Effector CD8-positive, alpha-beta T cell (primary cell): ENCODE data around the gene BRPF1.
A peak's percentile ranks its signal among the peaks of the same experiment; 100 is the strongest.

Experiments
- DNase-seq: peaks from one replicate; lab custom pipeline; 2025; lab: John Stamatoyannopoulos, UW
- total RNA-seq, 4 experiments: gene quantifications; one replicate each; lab custom pipeline; 2026; lab: John Stamatoyannopoulos, UW

The BRPF1 gene, protein sequence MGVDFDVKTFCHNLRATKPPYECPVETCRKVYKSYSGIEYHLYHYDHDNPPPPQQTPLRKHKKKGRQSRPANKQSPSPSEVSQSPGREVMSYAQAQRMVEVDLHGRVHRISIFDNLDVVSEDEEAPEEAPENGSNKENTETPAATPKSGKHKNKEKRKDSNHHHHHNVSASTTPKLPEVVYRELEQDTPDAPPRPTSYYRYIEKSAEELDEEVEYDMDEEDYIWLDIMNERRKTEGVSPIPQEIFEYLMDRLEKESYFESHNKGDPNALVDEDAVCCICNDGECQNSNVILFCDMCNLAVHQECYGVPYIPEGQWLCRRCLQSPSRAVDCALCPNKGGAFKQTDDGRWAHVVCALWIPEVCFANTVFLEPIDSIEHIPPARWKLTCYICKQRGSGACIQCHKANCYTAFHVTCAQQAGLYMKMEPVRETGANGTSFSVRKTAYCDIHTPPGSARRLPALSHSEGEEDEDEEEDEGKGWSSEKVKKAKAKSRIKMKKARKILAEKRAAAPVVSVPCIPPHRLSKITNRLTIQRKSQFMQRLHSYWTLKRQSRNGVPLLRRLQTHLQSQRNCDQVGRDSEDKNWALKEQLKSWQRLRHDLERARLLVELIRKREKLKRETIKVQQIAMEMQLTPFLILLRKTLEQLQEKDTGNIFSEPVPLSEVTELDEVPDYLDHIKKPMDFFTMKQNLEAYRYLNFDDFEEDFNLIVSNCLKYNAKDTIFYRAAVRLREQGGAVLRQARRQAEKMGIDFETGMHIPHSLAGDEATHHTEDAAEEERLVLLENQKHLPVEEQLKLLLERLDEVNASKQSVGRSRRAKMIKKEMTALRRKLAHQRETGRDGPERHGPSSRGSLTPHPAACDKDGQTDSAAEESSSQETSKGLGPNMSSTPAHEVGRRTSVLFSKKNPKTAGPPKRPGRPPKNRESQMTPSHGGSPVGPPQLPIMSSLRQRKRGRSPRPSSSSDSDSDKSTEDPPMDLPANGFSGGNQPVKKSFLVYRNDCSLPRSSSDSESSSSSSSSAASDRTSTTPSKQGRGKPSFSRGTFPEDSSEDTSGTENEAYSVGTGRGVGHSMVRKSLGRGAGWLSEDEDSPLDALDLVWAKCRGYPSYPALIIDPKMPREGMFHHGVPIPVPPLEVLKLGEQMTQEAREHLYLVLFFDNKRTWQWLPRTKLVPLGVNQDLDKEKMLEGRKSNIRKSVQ (N-terminal part only)
- total RNA-seq = 105 to 132 (median 122) reads per million in 4 experiments

DNA sequence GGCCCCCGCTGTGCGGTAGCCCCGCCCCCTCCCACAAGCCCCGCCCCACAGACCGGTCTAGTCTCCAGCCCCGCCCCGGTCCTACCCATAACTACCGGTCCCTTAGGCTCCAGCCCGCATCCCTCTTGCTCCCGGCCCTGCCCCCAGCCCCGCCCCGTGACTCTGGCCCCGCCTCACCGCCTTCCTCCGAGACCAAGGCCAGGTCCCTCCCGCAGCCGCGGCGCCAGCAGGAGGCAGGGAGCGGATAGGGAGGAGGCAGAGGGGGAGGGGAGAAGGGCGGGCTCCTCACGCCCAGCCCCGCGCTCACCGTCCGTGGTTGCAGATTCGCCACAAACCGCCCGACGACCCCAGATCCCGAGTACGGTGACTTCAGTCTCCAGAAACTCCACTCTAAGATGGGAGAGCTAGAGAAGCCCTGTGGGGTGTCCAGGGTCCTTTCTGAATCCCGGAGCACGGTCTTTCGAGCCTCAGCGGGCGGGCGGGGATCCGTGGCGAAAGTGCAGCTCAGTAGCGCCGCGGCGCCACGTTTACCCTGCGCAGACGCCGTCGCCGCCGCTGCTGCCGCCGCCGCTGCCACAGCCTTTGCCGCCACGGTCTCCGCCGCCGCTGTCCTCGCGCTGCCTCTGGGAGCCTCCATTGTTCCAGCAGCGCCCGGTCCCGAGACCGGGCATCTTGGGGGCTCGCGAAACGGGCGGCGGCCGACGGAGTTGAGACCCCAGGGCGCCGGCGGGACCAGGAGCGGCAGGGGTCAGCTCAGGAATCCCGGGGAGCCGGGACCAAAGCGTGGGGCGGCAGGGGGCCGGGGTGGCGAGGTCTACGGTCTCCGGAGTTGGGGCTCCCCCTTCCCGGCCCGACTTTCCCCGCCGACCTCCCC, at the start of gene BRPF1:
BRPF1 (plus strand) TSS at position 530 of the 874 bp plus-strand sequence. CDS start 2,406 bp downstream, outside the sequence.
- peak; percentile 98 for DNase-seq

DNA sequence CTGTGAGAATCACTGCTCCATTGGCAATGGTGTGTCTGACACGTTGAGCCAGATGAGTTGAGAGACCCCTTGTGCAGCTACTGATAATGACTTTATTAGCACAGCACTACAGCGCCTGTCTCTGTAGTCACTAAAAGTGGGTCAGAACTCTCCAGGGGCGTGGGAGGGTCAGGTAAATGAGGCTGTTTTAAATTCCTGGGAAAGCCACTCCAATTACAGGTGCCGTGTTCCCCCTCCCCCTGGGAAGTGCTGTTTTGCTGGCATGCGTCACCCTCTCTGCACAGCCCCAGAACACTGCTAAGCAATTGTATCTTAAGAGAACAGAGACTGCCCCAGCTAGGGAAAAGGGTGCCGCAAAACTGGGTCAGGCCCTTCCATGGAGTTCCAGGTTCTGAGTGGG, 49.4 kb upstream of the BRPF1 start:
- no peak for DNase-seq

DNA sequence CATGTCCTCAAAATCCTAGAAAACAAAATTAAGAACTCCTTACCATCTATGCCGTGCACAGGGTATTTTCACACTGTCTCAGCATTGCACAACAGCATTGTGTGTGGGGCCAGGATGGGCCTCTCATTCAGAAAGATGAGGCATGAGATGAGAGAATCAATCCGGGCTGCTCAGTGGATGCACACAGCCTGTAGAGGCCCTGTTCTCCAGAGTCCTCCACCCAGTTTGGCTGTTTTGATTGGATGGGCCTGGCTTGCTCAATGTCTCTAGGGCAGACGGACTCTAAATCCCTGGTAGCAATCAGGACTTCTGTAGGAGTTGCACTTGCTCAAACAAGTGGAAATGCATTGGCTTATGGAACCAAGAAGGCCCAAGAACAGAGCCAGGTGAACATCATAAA, 48.1 kb upstream of the BRPF1 start:
- DNase-seq = no peak

DNA sequence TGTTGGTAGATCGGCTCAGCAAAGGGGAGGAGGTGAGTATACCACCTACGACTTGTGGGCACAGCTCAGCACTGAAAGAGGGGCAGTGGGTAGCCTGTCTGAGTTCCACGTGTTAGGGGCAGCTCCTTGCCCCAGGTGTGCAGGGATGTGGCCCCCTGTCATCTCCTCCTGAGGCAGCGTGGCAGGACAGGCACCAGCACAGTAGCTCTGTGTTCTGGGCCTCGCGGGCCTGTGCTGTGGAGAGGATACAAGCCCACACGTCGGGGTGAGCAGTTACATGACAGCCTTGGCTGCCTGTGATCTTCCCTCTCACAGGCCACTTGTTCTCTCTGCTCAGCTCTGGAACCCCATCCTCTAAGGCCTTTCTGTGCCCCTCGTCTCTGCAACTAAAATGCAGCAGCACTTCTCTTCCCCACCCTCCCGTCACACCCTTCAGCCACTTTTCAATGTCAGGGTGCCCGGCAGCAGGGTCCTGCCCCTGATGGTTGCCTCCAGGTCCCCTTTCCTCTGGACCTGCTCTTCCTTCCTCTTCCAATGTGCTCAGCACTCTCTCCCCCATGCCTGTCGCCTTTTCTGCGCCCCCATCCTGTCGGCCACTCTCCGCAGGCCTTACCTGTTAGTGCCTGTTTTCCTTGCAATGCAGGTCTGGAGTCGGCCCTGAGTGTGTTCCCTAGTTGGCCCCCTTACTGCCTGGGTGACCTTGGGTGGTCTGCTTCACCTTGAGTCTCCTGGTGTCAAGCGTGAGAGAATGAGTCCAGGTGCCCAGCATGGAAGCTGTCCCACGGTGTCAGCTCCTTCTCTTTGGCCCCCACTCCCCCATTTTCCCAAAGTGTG, 46.1 kb upstream of the BRPF1 start:
- no peak for DNase-seq

DNA sequence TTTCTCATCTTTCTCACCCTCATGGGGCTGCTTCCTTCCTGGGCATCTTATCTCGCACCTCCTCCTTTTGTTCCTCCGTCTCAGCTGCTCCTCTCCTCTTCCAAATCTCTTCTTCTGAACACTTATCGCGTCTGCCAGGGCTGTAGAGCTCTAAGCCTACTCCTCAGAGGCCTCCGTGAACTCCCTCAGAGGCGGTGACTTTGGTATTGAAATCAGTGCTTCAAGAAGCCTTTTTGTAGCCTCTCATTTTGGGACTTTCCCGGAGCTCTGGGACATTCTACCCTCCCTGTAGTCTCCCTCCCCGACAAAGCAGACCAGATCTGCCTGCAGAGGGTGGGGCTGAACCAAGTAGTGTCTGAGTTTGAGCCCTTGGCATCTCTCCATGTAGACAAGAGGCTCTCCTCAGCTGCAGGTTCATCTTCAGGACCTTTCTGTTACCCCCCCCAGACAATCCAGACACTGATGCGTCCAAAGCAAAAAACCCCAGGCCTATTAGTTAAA, 45.4 kb upstream of the BRPF1 start:
- no peak for DNase-seq

DNA sequence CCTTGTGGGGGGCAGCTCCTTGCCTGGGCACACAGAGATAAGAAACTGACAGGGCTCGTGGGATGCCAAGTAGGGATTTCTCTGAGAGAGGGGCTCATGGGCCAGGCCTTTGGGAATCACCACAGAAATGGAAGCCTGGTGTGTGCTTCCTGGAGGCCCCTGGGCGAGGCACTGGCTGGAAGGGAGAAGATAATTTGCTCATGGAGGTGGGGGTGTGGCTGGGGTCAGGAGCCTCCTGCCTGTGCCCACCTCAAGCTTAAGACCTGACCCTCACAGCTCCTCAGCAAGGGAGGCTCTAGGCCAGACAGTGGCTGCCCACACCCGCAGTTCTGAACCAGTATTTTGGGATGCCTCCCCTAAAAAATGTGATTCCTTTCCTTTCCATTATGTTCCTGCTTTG, 44.8 kb upstream of the BRPF1 start:
- no peak for DNase-seq

DNA sequence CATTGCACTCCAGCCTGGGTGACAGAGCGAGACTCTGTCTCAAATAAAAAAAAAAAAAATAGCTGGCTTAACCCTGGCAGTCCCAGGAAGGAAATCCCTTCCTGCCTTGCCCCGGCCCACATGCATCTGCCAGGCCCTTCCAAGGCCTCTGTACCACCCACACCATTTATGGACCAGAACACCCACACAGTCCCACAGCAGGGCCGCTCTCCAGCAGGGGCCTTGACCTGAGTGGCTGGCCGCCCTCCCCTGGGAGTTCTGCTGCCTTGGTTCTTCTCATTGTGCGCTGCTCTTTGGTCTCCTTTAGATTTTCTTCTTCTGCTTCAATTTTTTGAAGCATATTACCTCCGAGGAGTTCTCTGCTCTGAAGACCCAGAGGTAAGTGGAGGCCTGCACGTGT, 44.0 kb upstream of the BRPF1 start:
- DNase-seq = no peak

DNA sequence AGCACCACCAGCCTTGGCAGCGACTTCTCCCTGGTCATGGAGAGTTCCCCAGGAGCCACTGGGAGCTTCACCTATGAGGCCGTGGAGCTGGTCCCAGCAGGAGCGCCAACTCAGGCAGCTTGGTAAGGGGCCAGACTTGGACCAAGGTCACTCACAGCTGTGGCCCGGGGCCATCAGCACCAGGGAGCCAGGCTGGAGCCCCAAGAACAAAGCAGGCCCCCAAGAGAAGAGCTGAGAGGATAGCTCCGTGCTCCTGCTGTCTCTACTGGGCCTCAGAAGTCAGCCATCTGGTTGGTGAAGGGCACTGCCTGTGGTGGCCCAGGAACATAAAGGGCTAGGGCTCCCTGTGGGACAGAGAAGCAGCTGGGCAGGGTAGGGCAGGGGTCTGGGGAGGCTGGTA, 42.6 kb upstream of the BRPF1 start:
- no peak for DNase-seq

DNA sequence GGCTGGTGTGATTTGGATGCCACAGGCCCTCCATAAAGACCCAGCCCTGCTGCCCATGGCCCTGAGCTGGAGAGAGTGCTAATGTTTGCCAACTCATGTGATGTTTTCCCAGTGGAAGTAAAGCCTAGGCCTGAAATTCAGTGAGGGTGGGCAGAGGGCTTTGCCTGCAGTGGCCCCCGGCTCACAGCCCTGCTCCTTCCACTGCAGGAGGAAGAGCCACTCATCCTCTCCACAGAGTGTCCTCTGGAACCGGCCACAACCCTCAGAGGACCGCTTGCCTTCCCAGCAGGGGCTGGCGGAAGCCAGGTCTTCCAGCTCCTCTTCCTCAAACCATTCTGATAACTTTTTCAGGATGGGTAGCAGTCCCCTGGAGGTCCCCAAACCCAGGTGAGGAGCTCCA, 41.8 kb upstream of the BRPF1 start:
- DNase-seq = no peak

DNA sequence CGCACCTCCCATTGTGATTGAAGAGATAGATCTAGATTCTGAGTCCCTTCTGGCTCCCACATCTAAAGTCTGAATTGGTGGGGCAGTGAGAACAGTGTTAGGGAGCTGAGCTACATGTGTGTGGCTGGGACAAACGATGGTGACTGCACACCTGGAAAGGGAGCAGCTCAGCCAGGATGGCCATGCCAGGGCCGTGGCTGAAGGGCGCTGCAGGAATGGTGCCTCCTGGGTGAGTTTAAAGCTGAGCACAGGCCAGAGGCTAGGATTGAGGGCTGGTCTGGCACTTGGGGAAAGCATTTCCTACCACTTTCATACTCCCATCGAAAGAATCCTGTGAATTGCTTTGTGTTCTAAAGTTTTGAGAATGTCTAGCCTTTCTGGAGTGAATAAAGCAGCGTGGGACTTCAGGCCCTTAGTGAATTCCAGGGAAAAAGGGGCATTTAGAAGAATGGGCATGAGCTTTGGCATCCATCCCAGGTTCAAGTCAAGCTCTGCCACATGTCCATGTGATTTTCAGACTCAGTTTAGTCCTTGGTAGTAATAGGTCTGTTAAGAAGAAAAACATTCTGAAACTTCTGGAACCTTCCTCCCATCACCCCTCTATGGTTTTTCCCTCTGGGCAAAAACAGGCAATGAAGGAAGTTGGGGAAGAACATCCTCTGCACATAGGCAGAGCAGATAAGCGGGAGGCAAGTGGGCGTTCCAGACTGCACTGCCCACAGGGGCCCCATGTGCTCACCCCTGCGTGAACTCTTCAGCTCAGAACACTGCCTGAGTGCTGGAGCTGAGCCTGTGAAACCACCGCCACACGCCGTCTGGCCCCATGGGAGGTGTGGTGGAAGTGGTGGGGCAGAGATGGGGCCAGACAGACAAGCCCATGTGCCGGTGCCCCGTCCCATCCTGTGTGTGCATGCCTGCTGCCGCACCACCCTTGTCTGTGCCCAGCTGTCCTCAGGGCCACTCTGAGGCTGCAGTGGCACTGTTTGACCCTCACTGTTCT, 40.8 kb upstream of the BRPF1 start:
- no peak for DNase-seq

DNA sequence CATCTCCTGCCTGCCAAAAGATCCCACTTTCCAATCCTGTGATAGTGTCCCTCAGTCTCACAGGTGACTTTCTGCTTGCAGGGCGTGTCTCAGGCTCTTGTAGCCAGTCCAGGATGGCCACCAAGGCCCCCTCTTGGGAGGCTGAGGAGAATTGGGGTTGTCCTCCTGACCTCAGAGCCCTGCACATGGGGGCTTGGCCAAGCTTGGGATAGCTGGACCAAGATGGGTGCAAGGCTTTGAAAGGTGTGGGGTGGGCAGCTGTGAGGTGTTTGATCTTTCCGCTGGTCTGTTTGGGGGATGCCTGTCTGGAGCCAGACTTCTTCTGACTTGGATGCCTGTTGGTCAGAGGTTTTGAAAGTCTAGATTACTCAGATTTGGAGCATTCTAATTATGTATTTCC, 39.9 kb upstream of the BRPF1 start:
- no peak for DNase-seq

DNA sequence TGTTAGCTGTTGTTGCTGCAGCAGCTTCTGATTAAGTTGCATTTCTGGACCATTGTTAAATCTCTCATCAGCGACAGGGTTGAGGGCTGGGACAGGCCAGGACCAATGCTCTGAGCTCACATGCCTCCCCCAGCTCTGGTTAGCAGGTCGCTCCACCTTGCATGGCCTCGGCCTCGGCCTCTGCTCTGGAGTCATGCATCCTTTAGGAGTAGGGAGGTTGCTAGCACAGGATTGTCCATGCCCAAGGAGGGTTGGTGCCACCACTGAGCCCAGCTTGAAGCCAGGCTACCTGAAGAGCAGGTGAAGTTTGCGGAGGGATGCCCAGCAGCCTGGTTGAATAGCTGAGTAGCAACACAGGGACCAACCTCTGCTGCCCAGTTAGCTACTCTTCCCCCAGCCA, 39.1 kb upstream of the BRPF1 start:
- no peak for DNase-seq

DNA sequence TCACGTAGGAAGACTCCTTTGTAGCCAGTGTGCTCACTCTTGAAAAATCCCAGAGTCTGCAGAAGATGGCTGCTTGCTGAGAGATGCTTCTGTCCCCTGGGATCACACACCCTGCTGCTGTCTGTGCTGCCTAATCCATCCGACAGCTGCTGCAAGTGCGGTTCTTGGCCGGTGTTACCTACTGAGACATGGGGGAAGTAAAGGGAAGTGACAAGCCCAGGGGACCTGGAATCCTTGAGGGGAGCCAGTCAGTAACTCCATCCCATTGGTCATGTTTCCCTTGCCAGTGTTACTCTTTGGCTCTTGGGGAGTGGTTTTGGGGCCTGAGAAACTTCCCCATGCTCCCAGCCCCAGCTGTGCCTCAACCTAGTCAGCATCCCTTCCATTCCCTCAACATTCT, 36.2 kb upstream of the BRPF1 start:
- DNase-seq = no peak

DNA sequence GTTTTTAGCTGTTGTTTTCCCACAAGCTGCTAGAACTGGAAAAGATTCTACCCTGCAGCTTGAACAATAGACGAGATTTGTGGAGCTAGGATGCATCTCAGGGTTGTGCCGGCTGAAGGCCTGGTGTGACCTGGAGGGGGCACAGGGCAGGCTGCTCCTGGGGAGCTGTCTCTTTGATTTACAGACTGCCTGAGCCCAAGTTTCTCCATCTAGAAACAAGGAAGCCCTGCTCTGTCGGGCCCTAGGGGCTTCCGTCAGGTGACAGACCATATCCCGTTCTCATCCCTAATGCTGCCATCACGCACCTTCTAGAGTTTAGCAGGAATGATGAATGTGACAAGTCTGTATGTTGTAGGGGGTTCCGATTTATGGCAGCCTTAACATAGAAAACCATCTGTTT, 35.8 kb upstream of the BRPF1 start:
- no peak for DNase-seq

DNA sequence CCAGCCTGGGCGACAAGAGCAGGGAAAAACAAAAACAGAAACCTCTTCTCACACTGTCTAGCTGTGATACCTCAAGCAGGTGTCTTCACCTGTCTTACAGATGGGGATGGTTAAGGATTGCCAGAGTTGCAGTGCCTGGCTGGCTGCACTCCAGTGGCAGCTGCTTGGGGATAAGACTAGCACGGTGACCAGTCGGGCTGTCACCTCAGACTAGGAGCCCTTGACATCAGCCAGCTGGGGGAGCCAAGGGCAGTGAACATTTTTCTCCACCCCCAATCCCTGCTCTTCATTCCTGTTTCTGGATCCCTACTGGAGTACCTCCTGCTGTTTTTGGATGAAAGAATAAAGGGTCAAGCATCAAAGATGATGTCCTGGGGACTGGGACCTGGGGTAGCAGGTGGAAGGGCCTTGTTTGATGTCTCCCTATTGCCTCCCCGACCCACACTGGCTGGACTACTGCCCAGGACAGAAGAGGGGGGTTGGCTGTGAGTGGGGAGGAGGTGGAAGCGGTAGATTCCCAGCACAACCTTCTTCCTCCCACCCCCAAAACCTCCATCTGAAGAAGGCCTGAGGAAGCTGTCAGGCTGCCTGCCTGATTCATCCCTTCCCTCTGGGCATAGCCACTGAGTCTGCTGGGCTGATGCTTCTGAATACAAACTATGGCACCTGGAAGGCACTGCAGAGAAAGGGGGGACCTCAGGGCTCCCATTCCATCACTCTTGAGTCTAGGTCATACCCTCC, 34.9 kb upstream of the BRPF1 start:
- no peak for DNase-seq

DNA sequence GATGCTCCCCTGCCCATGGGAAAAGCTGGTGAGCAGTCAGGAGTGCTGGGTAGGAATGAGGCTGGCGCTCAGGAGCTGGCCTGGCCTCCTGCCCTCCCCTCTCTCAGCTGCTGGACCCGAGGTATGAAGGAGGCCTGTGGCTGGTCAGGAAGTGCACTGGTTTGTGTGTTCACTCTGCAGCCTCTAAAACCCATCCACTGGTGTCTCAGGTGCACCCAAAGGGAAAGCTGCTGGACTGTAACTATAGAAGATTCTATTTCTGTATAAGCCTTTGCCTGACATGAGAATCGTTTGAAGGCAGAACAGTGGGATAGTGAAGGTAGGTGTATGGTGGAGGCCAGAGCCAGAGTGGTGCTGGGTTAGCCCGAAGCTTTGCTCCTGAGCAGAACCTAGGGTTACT, 33.6 kb upstream of the BRPF1 start:
- no peak for DNase-seq

DNA sequence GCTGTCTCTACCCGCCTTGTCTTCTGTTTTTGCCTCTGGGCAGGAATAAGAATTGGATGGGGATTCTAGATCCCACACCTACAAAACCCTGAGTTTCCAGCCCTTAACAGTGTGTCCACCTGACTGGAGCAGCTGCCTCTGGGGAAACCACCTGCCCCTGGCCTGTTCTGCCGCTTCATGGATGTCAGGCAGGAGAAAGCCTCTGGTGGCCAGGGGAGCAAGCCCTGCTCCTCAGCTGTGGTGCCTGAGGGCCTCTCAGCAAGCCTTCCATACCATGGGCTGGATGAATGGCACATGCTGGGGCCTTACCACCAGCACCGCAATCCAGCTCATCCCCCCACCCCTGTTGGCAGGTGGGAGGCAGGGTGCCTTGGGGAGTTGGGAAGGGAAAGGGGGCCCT, 33.2 kb upstream of the BRPF1 start:
- DNase-seq = no peak

DNA sequence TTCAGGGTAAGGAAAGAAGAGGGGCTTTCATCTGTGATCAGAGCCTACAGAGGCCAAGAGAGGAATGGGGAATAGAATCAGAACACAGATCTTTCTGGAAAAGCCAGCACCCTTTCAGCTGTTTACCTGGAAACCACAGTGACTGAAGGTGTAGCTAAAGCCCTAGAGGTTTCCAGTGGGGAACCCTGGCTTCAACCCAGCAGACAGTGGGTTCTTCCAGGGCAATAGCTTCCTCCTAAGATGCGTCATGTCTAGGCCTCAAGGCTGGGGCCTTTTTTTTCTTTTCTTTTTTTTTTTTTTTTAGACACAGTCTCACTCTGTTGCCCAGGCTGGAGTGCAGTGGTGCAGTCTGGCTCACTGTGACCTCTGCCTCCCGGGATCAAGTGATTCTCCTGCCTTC, 31.0 kb upstream of the BRPF1 start:
- DNase-seq = no peak
